ENCODE data around the gene MLLT6. TPM values are rescaled to one million over a fixed set of nuclear protein-coding genes. Genes with fewer than 3 reads are reported as not detected.
"Not testable (repeated sequence)": the region's sequence is repeated elsewhere in the genome, so short reads cannot be mapped to it uniquely, and the experiment has no call there.

MLLT6 gene
- total RNA-seq, 1 donor from 2014 or later: 25.9 TPM

GRCh38 chr17:38709104-38709820, 4.2 kb downstream of the MLLT6 start:
- no peak for DNase-seq

DNA sequence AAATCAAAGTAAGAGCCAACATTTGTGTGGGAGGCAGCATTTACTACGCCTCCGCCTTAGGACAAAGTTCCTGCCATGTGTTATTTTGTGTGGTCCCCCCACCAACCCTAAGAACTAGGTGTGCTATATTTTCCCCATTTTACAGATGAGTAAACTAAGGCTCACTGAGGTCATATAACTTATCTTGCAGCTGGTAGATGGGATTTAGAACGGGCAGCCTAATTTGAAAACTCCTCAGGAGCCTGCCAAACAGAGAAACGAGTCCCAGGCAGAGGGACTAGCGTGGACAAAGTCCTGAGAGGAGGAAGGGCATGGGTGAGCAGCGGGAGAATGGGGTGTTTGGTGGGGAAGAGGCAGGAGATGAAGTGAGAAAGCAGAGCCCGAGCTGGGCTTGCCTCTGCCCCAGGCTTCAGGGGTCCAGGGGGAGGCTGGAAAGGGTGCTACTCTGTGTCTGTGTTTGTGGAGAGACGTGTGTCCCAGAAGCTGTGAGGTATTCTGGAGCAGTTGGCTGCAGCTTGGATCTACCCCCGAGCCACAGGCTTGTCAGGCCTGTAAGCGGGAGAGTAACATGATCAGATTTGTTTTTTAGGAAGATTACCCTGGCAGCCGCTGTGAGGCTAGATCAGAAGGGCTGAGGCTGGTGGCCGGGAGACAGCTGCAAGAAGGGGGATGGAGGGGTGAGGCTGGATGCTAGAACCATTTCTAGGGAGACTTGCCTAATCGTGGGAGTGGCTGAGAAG, 5.0 kb downstream of the MLLT6 start:
- DNase-seq: no peak

DNA sequence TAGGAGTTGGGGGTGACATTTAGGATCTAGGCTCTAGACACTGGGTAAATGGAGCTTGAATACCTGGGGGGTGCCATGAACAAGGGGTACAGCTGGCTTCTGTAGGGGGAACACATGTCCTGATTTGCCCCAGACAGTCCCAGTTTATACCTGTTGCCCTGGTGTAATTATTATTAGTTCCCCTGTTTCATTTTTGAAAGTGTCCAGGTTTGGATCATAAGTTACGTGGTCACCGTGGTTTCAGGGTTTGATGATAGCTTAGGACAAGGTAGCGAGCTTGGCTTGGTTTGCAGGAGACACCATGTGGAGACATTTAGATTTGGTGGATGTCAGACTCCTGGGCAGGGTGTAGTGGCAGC, 5.5 kb downstream of the MLLT6 start:
- no peak for DNase-seq

DNA sequence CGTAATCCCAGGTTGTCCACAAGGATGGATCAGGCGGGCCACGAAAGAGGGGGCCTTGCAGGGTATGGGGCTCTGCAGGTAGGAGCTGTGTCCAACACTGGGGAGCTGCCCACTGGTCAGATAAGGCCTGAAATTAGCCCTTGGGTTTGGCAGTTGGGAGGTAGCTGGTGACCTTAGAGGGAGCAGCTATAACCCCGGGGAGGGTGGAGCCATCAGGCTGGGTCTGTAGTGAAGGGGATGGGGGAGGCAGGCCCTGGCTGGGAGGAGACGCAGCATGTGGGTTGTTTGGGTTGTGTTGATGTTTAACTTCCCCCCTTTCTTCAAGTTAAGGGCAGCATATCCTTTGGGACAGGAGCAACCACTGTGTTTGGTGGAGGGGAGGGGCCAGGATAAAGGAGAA, 5.9 kb downstream of the MLLT6 start:
- no peak for DNase-seq

DNA sequence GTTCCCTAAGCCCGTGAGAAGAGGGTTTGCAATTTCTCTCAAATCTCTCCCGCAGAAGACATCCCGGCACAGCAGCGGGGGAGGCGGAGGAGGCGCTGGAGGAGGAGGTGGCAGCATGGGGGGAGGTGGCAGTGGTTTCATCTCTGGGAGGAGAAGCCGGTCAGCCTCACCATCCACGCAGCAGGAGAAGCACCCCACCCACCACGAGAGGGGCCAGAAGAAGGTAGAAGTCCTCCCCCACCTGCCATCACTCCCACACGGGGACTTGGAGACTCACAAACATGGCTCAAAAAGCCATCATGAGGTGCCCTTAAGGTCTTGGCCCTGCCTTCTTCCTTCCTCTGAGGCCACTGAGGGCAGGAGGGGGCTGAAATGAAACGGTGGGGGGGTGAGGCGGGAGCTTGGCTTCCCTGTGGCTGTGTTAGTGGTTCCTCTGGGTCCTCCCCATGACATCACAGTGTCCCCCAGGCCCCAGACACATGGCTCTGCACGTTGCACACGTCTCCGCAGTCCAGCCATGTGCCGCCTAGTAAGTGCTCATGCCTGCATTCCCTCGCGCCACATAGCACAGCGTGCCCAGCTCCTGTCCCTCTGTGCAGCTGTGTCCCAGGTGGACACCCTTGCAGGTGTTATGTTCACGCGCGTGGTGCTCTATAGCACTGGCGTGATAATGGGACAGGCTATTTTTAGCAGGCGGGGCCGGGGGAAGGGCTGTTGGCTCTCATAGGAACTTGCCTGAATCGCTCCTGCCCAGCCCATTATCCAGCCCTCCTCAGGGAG, 6.9 kb downstream of the MLLT6 start:
- no peak for DNase-seq

GRCh38 chr17:38712593-38712992, 7.5 kb downstream of the MLLT6 start:
- DNase-seq: no peak

DNA sequence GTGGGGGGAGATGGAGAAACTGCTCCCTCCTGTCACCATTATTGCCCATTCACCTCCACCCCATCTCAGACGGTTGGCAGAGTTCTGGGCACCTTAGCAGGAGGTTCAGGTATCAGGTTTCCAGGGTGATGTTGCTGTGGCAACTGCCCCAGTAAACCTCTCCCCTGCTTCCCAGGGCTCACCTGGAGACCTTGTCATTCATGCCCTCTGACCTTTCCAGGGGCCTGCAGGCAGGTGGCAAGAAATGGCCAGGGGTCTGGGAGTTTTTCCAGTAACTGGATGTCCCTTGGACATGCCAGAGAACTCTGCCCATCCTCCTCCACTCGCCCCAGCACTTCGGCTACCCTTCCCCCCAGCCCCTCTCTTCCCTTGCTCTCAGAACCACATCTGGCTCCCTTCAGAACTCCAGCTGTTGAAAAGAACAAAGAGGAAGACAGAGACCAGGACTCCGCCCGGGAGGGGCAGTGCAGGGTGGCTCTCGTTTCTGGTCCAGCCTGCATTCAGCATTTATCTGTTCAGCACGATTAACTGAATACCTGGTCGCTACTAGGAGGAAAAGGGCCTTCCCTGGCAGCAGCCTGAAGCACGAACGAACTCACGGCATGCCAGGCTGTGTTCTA, 8.5 kb downstream of the MLLT6 start:
- no peak for DNase-seq

GRCh38 chr17:38715216-38715943, 10.3 kb downstream of the MLLT6 start:
- no peak for DNase-seq

DNA sequence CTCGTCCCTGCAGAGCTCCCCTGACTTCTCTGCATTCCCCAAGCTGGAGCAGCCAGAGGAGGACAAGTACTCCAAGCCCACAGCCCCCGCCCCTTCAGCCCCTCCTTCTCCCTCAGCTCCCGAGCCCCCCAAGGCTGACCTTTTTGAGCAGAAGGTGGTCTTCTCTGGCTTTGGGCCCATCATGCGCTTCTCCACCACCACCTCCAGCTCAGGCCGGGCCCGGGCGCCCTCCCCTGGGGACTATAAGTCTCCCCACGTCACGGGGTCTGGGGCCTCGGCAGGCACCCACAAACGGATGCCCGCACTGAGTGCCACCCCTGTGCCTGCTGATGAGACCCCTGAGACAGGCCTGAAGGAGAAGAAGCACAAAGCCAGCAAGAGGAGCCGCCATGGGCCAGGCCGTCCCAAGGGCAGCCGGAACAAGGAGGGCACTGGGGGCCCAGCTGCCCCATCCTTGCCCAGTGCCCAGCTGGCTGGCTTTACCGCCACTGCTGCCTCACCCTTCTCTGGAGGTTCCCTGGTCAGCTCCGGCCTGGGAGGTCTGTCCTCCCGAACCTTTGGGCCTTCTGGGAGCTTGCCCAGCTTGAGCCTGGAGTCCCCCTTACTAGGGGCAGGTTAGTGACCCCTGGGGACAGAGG, 11.4 kb downstream of the MLLT6 start:
- no peak for DNase-seq

DNA sequence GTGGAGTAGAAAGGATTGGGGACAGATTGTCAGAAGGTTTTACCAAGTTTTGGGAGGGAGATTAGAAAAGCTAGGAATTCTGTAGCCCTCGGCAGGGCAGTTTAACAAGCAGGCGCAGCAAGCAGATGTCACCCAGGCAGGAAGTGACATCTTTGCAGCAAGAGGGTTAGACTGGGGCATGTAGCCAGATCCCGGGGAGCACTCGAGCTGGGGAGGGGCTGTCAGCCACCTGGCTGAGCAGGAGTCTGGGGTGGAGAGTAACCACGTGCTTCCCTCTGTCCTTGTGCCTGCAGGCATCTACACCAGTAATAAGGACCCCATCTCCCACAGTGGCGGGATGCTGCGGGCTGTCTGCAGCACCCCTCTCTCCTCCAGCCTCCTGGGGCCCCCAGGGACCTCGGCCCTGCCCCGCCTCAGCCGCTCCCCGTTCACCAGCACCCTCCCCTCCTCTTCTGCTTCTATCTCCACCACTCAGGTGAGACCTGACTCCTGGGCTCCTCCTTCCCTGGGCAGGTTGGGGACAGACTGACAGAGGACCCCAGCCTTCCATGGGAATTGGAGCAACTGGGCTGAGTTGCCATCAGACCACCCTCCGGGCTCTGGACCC, 12.2 kb downstream of the MLLT6 start:
- DNase-seq: no peak

DNA sequence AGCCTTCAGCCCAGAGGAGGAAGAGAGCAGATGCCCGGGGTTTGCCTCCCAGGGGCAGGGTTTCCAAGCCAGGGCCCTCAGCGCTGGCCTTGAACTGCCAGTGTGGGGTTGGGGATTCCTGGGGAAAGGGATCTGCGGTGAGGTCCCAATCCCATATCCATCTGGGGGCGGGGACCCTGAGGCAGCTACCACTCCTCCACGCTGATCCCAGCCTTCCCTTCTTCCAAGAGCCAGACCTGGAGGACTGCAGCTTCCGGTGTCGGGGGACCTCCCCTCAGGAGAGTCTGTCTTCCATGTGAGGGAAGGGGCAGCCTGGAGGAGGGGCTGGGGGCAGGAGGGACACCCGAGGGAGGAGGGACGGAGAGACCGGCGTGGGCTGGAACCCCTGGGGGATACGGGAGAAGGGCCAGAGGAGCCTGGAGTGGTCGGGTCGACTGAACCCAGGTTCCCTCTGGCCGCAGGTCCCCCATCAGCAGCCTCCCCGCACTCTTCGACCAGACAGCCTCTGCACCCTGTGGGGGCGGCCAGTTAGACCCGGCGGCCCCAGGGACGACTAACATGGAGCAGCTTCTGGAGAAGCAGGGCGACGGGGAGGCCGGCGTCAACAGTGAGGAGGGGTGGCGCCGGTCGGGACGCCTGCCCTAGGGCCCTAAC, 14.3 kb downstream of the MLLT6 start:
- no peak for DNase-seq

GRCh38 chr17:38719943-38720641, 15.0 kb downstream of the MLLT6 start:
- no peak for DNase-seq

- no peak for DNase-seq
Observed at GRCh38 chr17:38720941-38721340, 15.9 kb downstream of the MLLT6 start.

DNA sequence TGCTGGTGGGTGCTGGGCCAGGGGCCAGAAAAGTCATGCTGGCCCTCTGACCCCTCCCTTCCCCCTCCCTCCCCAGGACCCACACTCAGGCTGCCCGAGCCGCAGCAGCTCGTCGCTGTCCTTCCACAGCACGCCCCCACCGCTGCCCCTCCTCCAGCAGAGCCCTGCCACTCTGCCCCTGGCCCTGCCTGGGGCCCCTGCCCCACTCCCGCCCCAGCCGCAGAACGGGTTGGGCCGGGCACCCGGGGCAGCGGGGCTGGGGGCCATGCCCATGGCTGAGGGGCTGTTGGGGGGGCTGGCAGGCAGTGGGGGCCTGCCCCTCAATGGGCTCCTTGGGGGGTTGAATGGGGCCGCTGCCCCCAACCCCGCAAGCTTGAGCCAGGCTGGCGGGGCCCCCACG, 16.7 kb downstream of the MLLT6 start:
- DNase-seq: no peak

GRCh38 chr17:38724337-38724988, 19.4 kb downstream of the MLLT6 start:
- peak; percentile 26 for DNase-seq

- DNase-seq: no peak
Observed at GRCh38 chr17:38725066-38725465, 20.0 kb downstream of the MLLT6 start.

DNA sequence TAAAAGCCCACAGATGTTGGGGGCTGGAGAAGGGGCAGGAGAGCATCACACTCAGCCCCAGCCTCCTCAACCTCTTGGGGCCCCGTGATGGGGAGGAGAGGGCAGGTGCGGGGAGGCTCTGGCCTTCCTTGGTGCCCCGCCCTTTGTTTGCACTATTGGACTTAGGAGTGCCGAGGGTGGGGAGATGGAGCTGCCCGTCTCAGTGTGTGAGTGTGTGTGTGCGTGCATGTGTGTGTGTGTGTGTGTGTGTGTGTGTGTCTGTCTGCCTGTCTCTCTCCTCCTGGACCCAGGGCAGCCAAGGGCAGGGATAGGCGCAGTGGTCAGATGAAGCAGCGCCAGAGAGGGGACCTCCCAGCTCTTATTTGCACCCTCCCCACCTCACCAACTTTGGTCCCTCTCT, 21.1 kb downstream of the MLLT6 start:
- not testable (repeated sequence) for DNase-seq

DNA sequence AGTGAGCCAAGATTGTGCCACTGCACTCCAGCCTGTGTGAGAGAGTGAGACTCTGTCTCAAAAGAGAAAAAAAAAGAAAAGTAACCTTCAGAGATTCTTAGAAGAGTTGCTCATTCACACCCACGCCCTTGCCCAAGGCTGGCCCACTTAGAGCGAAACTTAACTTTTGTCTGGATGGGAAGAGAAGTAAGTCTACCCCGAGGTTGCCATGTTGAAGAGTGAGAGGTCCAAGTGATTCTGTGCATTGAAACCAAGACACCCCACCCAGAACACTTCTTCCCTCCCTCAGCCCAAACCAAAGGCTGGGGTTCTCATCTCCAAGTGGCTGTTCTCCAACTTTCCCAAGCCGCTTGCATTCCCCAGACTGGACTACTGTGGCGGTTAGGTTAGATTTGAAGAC, 22.7 kb downstream of the MLLT6 start:
- DNase-seq: no peak

GRCh38 chr17:38728290-38728831, 23.3 kb downstream of the MLLT6 start:
- DNase-seq: no peak

Data from dermis blood vessel endothelial cell (primary cell).